ENCODE data around the gene TAB3. TPM values are rescaled to one million over a fixed set of nuclear protein-coding genes. Genes with fewer than 3 reads are reported as not detected.

TAB3 gene
- total RNA-seq, 1 experiment from 2014 or later = 13.5 TPM

- peaks cover 4% of the 10 kb centered on the region for H3K9me3 ChIP-seq (ENCODE audit: control insufficient read depth, low read depth, low read length)
- no peak overlapping the region for H3K18ac ChIP-seq (ENCODE audit: insufficient read length, low read depth, low read length)
- peak overlapping the region; percentile 32 for H3K23ac ChIP-seq (ENCODE audit: insufficient read length, low read depth, low read length)
- peak overlapping the region; percentile 82 for H4K5ac ChIP-seq (ENCODE audit: insufficient read length, low read depth, low read length)
- no peak overlapping the region for H2BK15ac ChIP-seq (ENCODE audit: low read depth, low read length)
- Mint-ChIP-seq H3K9me3 (peaks cover 4 to 39% of the 10 kb centered on the region in 2 experiments), H3K4me1 (no peaks in the 10 kb centered on the region), H3K27me3 (ENCODE audit: low read depth) (peaks cover 26% of the 10 kb centered on the region), H3K36me3 (ENCODE audit: insufficient read depth in 1 of 3, low read depth in 3 of 3) (no peaks in the 10 kb centered on the region; a peak in 2 of 7 replicates), H3K27ac (no peak overlapping the region), H3K4me3 (no peak overlapping the region)
- H2BK120ac ChIP-seq (ENCODE audit: low read depth, low read length, poor library complexity, severe bottlenecking) = no peak overlapping the region
- no peaks in the 10 kb centered on the region for H3K23me2 ChIP-seq (ENCODE audit: insufficient read length, low read depth, low read length, poor library complexity, severe bottlenecking)
- no peak overlapping the region for H3K56ac ChIP-seq (ENCODE audit: insufficient read length, low read depth, low read length)
- no peak overlapping the region for H2BK5ac ChIP-seq (ENCODE audit: insufficient read length, low read length)
- H3K27me3 ChIP-seq (ENCODE audit: insufficient read depth, low read length) = no peaks in the 10 kb centered on the region
- DNase-seq = no peak
- WGBS (ENCODE audit: extremely low coverage, insufficient read length, low lambda C conversion rate) = no CpG with 5 or more reads among the region's 1 CpG
- H4K20me1 ChIP-seq (ENCODE audit: control insufficient read depth, insufficient read depth, insufficient read length) = peaks cover 5% of the 10 kb centered on the region
- no peak overlapping the region for H3K4me2 ChIP-seq (ENCODE audit: insufficient read depth, insufficient read length, low read length)
- no peak overlapping the region for H3K9ac ChIP-seq (ENCODE audit: extremely low read depth, insufficient read length, low read length)
- no peaks in the 10 kb centered on the region for H3K4me1 ChIP-seq (ENCODE audit: insufficient read depth, low read length)
- no peak overlapping the region for H2AK5ac ChIP-seq (ENCODE audit: insufficient read length, low read length)
- no peak for TF ChIP-seq CTCF (conservative IDR thresholded peaks at IDR 0.05)
- no peak overlapping the region for H2BK12ac ChIP-seq (ENCODE audit: insufficient read length, low read depth, low read length)
- H3K27ac ChIP-seq (ENCODE audit: insufficient read length, low read depth, low read length) = no peak overlapping the region
- no peak overlapping the region for H3K4ac ChIP-seq (ENCODE audit: low read depth, low read length)
- H3K79me2 ChIP-seq (ENCODE audit: insufficient read depth, low read length) = no peaks in the 10 kb centered on the region
- H4K8ac ChIP-seq (replicated peaks; ENCODE audit: insufficient read length, low read depth, low read length) = no peak overlapping the region
- H3K79me1 ChIP-seq (ENCODE audit: insufficient read depth, low read depth, low read length, poor library complexity, severe bottlenecking) = no peaks in the 10 kb centered on the region
- no peak overlapping the region for H4K91ac ChIP-seq (ENCODE audit: insufficient read length, low read depth, low read length)
- no peak overlapping the region for H2AFZ ChIP-seq (ENCODE audit: low read length)
- no peak overlapping the region for H2BK20ac ChIP-seq (ENCODE audit: low read depth, low read length, poor library complexity, severe bottlenecking)
- no peak overlapping the region for H3K14ac ChIP-seq (ENCODE audit: insufficient read depth, low read length)
- H3T11ph ChIP-seq (ENCODE audit: low read length) = no peak overlapping the region
Observed at GRCh38 chrX:30793767-30794103, 95.3 kb downstream of the TAB3 start.

Measured in H9 (cell line).